ENCODE measurements around the gene PGAM5.

The PGAM5 gene

DNA sequence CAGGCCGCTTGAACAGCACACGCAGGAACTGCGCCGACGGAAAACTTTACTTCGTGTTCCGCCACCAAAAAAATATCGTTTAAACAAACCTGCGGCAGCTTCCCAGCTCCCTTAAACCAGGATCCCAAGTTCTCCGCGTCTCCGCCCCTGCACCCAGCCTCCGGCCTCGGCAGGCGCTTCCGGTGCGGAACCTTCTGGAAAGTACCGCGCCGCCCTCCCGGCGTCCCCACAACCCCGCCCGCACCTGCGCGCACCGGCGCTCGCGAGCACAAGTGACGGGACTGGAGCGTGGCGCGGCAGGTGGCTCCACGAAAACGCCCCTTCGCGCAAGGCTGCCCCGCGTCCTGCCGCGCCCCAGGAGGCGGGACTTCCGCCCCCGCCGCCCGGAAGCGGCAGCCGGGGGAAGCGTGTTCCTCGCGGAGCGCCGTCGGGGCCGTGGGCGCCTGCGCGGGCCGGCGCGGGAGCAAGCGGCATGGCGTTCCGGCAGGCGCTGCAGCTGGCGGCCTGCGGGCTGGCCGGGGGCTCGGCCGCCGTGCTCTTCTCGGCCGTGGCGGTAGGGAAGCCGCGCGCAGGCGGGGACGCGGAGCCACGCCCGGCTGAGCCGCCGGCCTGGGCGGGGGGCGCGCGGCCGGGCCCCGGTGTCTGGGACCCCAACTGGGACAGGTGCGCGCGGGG, at the start of gene PGAM5:
Gene PGAM5, plus strand, starts transcription at position 438 of the 675 bp plus-strand sequence. Its CDS starts 35 bp downstream, at position 473.
- Histone ChIP-seq H3K4me3 (ENCODE audit: low read length) (peak within 1 kb of the TSS; percentile 98), H3K9ac (ENCODE audit: low read length) (peak within 1 kb of the TSS; percentile 93), H3K27me3 (replicated peaks; ENCODE audit: control insufficient read depth, insufficient read depth, low read length) (no peaks in the 10 kb centered on the region), H3K36me3 (ENCODE audit: control insufficient read depth, insufficient read depth, low read length, severe bottlenecking) (peaks cover 6% of the 10 kb centered on the region), H3K9me3 (ENCODE audit: control insufficient read depth, low read length) (no peaks in the 10 kb centered on the region), H3K4me1 (ENCODE audit: control insufficient read depth, insufficient read depth, low read length) (peaks cover 16% of the 10 kb centered on the region)
- peak; percentile 93 for DNase-seq (ENCODE audit: low read depth)

DNA sequence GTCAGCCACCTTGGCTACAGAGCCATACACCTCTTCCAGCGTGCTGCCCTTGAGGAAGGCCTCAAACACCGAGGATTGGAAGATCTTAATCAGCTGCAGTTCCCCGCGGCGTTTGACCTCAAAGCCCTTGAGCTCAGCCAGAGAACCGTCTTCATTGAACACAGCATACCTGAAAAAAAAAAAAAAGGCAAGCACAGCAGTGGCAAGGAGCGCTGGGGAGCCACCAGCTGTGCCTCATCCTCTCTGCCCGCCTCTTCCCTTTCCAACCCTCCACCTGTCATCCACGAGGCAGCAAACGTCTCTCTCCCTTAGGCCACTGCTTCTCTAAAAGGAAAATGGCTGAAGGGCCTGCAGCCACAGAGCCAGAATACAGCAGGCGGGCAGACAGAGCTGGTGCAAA, 49.6 kb upstream of the PGAM5 start:
- no peak for DNase-seq (ENCODE audit: low read depth)
- H3K9ac ChIP-seq (ENCODE audit: low read length) = no peak overlapping the region

DNA sequence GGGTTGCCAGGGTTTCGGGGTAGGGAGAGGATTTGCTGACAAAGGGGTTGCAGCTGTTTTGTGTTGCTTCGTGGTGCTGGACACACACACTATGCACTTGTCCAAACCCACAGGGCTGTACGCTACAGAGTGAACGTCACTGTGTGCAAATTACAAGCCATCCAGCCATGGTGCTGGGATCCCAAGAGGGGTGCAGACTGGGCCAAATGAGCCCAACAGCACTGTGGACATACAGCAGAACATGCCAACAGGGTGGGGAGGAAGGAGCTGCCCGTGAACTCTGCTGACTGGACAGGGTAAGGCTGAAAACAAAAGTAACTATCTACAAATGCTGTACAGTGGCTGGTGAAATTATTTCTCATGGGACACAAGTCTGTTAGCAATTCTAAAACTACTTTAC, 48.7 kb upstream of the PGAM5 start:
- H3K9ac ChIP-seq (ENCODE audit: low read length) = no peak overlapping the region
- H3K9me3 ChIP-seq (ENCODE audit: control insufficient read depth, low read length) = no peaks in the 10 kb centered on the region
- peaks cover 79% of the 10 kb centered on the region for H3K36me3 ChIP-seq (ENCODE audit: control insufficient read depth, insufficient read depth, low read length, severe bottlenecking)
- no peak overlapping the region for H3K4me3 ChIP-seq (ENCODE audit: low read length)
- DNase-seq (ENCODE audit: low read depth) = no peak
- H3K27me3 ChIP-seq (replicated peaks; ENCODE audit: control insufficient read depth, insufficient read depth, low read length) = no peaks in the 10 kb centered on the region
- peaks cover 18% of the 10 kb centered on the region for H3K4me1 ChIP-seq (ENCODE audit: control insufficient read depth, insufficient read depth, low read length)

More for the DNA sequence above, 49.6 kb upstream of the PGAM5 start:
- Histone ChIP-seq H3K4me1 (ENCODE audit: control insufficient read depth, insufficient read depth, low read length) (peaks cover 18% of the 10 kb centered on the region), H3K4me3 (ENCODE audit: low read length) (no peak overlapping the region), H3K27me3 (replicated peaks; ENCODE audit: control insufficient read depth, insufficient read depth, low read length) (no peaks in the 10 kb centered on the region), H3K36me3 (ENCODE audit: control insufficient read depth, insufficient read depth, low read length, severe bottlenecking) (peaks cover 75% of the 10 kb centered on the region), H3K9me3 (ENCODE audit: control insufficient read depth, low read length) (no peaks in the 10 kb centered on the region)

DNA sequence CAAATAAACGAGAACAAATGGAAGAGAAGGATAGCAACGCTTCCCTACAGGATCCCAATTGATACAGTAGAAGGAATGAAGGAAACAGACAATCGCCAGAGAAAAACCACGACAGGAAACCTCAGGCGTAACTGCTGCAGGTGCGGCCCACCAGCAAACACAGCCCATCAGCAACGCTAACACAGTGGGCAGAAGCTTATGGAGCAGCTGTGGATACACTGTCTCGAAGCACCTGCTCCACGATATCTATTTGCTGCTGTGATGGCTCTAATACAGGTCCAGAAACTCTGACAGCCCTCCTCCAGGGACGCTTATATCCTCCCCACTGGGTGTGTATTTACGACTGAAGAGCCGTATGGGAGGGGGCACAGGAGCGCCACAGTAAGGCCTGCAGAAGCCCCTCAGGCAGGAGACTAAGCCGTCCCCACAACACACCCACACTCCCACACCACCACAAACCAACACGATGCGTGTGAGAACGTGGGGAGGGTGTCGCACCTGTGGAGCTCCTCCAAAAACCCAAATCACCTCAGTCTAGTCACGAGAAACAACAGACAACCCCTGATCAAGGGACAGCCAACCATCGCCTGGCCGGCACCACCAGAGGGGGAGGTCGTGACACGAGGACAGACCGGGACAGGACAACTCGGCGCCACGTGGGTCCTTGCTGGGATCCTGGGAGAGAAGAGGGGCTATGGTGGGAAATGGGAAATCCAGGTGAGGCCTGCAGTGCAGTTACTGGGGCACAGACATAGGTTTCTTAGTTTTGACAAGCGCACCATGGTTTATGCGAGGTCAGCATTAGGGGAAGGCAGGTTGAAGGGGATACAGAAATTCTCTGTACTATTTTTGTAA, 47.5 kb upstream of the PGAM5 start:
- H3K36me3 ChIP-seq (ENCODE audit: control insufficient read depth, insufficient read depth, low read length, severe bottlenecking) = peaks cover 77% of the 10 kb centered on the region
- no peaks in the 10 kb centered on the region for H3K9me3 ChIP-seq (ENCODE audit: control insufficient read depth, low read length)
- no peak for DNase-seq (ENCODE audit: low read depth)
- peaks cover 10% of the 10 kb centered on the region for H3K4me1 ChIP-seq (ENCODE audit: control insufficient read depth, insufficient read depth, low read length)
- no peaks in the 10 kb centered on the region for H3K27me3 ChIP-seq (replicated peaks; ENCODE audit: control insufficient read depth, insufficient read depth, low read length)
- no peak overlapping the region for H3K4me3 ChIP-seq (ENCODE audit: low read length)
- H3K9ac ChIP-seq (ENCODE audit: low read length) = no peak overlapping the region

DNA sequence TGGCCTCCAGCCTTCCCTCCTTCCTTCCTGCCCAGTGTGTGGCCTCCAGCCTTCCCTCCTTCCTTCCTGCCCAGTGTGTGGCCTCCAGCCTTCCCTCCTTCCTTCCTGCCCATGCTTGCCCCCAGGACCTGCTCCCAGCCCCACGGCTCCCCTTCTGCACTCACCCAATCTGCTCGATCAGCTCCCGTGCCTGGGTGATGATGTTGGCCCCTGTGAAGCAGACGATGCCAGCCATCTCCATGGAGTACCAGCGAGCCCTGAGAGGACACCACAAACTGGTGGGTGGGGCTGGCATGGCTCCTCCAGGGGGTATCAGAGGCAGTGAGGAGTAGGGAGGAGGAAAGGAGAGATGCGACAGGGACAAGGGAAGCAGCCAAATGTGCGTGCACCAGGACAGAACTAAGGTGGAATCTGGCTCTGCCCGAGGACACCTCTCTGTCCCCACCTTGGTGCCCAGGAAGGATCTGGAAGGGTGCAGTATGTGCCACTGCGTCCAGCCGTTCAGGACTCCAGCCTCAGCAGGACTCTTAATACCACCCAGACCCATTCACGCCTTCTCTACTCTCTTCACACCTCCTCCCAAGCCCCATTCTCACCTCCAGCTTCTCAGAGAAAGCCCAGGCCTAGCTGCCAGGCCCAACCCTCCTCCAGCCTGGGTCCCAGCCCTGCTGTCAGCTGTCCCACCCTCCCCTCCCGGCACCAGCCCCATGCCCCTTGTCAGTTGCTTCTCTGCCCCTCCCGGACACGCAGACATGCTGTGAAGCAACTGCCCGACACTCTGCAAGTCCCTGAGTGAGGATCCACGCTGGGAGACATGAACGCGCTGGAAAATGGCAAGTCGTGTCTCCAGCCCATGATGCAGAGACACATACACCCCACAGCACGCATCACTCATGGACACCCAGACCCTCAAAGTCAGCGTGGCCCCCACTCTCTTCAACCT, 46.2 kb upstream of the PGAM5 start:
- Histone ChIP-seq H3K4me3 (ENCODE audit: low read length) (no peak overlapping the region), H3K36me3 (ENCODE audit: control insufficient read depth, insufficient read depth, low read length, severe bottlenecking) (peaks cover 75% of the 10 kb centered on the region)
- no peak for DNase-seq (ENCODE audit: low read depth)

DNA sequence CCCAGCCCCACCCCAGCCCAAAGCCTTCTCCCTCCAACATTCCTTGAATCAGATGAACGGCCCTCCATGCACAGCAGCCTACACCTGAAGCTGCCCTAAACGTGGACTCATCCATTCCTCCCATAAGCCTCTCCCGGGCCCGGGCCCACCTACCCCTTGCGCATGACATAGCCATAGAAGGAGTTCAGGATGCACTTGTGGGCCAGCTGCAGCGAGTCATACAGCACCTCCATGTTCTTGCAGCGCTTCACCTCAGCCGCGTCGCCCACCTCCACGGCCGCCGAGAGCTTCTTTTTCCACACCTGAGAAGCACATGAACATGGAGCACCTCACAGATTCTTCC, 45.5 kb upstream of the PGAM5 start:
- no peak for DNase-seq (ENCODE audit: low read depth)
- Histone ChIP-seq H3K4me1 (ENCODE audit: control insufficient read depth, insufficient read depth, low read length) (peaks cover 10% of the 10 kb centered on the region), H3K9me3 (ENCODE audit: control insufficient read depth, low read length) (no peaks in the 10 kb centered on the region), H3K9ac (ENCODE audit: low read length) (no peak overlapping the region), H3K27me3 (replicated peaks; ENCODE audit: control insufficient read depth, insufficient read depth, low read length) (no peaks in the 10 kb centered on the region), H3K4me3 (ENCODE audit: low read length) (no peak overlapping the region), H3K36me3 (ENCODE audit: control insufficient read depth, insufficient read depth, low read length, severe bottlenecking) (peaks cover 71% of the 10 kb centered on the region)

More for the DNA sequence above, 46.2 kb upstream of the PGAM5 start:
- Histone ChIP-seq H3K9ac (ENCODE audit: low read length) (no peak overlapping the region), H3K27me3 (replicated peaks; ENCODE audit: control insufficient read depth, insufficient read depth, low read length) (no peaks in the 10 kb centered on the region), H3K9me3 (ENCODE audit: control insufficient read depth, low read length) (no peaks in the 10 kb centered on the region), H3K4me1 (ENCODE audit: control insufficient read depth, insufficient read depth, low read length) (peaks cover 10% of the 10 kb centered on the region)

DNA sequence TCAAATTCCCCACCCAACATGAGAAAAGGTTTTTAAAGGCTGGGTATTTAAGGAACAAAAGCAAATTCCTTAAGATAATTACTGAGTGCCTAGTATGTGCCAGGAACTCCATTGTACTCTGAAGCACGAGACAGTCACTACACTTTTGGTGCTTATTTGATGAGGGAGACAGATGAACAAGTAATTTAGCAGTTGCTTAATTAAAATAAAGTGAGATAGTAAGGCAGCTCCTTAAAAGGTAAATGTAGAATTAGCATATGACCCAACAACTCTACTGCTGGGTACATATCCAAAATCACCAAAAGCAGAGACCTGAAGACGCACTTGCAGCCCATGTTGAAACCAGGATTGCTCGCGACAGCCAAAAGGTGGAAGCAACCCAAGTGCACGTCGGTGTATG, 44.8 kb upstream of the PGAM5 start:
- Histone ChIP-seq H3K9me3 (ENCODE audit: control insufficient read depth, low read length) (no peaks in the 10 kb centered on the region), H3K9ac (ENCODE audit: low read length) (no peak overlapping the region), H3K4me3 (ENCODE audit: low read length) (no peak overlapping the region), H3K27me3 (replicated peaks; ENCODE audit: control insufficient read depth, insufficient read depth, low read length) (no peaks in the 10 kb centered on the region), H3K4me1 (ENCODE audit: control insufficient read depth, insufficient read depth, low read length) (peaks cover 10% of the 10 kb centered on the region), H3K36me3 (ENCODE audit: control insufficient read depth, insufficient read depth, low read length, severe bottlenecking) (peaks cover 67% of the 10 kb centered on the region)
- DNase-seq (ENCODE audit: low read depth) = no peak

DNA sequence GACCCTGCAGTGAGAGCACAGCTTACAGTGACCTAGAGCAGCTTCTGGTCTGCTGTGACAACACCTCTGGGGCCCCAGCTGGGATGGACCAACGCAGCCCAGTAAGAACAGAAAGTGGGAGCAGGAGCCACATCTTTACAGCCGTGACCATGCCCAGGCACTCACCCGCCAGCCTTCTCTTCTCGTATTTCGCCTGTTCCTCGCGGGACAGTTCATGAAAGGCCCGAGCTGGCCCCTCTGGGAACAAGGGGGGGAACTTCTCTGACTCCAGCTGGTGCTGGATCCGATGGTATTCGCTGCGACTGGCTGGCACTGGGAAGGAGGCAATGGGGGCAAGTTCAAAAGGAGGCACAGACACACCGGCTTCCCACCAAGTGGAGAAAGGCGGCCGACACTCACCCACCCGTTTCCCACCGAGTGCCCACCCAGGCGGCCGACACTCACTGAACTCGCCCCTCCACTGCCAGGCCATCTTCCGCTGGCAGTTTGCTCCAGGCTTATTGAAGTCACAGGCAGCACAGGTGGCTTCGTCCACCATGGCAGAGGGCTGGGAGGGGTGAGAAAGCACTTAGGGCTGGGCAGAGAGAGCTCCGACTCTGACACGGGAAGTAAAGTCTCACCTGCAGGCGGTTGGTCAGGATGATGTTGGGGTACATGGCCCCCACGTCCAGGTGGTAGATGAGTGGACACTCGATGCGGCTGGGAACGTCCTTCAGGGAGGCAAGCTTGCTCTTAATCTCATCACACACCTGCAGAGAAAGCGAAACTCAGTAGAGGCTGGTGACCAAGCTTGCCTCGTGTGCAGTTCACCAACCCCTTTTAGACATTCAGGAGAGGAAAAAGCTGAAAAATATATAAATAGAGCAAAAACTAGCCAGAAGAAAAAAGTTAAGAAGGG, 42.2 kb upstream of the PGAM5 start:
- no peaks in the 10 kb centered on the region for H3K9me3 ChIP-seq (ENCODE audit: control insufficient read depth, low read length)
- H3K4me3 ChIP-seq (ENCODE audit: low read length) = no peak overlapping the region
- H3K9ac ChIP-seq (ENCODE audit: low read length) = no peak overlapping the region
- H3K27me3 ChIP-seq (replicated peaks; ENCODE audit: control insufficient read depth, insufficient read depth, low read length) = no peaks in the 10 kb centered on the region
- H3K36me3 ChIP-seq (ENCODE audit: control insufficient read depth, insufficient read depth, low read length, severe bottlenecking) = peaks cover 70% of the 10 kb centered on the region
- no peaks in the 10 kb centered on the region for H3K4me1 ChIP-seq (ENCODE audit: control insufficient read depth, insufficient read depth, low read length)
- no peak for DNase-seq (ENCODE audit: low read depth)

DNA sequence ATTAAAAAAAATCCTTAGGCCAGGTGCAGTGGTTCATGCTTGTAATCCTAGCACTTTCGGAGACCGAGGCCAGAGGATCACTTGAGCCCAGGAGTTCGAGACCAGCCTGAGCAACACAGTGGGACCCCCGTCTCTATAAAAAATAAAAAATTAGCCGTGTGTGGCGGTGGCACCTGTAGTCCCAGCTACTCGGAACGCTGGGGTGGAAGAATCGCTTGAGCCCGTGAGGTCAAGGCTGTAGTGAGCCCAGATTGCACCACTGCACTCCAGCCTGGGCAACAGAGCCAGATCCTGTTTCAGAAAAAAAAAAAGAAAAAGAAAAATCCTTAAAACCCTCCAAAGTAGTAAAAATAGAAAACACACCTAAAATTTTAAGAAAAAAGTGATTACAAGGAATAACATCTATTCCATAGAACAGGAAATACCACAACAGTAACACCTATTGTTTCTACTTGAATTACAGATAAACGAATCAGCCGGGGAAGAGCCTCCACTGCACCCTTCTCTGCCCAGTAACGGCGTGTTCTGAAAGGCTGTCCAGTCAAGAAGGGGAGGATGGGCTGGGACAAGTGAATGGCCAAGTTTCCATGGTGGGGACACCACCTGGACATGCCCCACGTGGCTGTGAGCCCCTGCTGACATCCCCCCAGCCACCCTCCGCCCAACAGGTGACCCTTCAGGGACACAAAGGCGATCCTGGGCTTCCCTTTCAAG, 41.3 kb upstream of the PGAM5 start:
- Histone ChIP-seq H3K4me1 (ENCODE audit: control insufficient read depth, insufficient read depth, low read length) (no peaks in the 10 kb centered on the region), H3K4me3 (ENCODE audit: low read length) (no peak overlapping the region), H3K9me3 (ENCODE audit: control insufficient read depth, low read length) (no peaks in the 10 kb centered on the region), H3K27me3 (replicated peaks; ENCODE audit: control insufficient read depth, insufficient read depth, low read length) (no peaks in the 10 kb centered on the region), H3K36me3 (ENCODE audit: control insufficient read depth, insufficient read depth, low read length, severe bottlenecking) (peaks cover 62% of the 10 kb centered on the region), H3K9ac (ENCODE audit: low read length) (no peak overlapping the region)
- DNase-seq (ENCODE audit: low read depth) = no peak

DNA sequence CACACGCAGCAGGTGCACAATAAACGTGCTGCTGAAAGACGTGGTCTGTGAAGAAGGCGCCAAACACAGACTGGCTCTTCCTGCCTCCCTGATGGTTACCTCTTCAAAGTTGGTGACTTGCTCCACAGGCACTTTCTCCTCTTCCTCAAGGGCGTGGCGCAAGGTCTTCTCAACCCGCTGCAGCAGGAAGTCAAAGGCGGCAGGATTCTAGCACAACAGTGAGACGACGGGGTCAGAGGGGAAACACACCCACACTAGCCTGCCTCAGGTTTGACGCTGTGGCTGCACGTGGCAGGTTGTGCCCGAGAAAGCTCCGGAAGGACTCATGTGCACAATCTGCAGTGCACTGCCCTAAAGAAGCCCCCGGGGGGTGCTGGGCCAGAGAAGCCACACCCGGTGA, 38.5 kb upstream of the PGAM5 start:
- Histone ChIP-seq H3K4me1 (ENCODE audit: control insufficient read depth, insufficient read depth, low read length) (no peaks in the 10 kb centered on the region), H3K9me3 (ENCODE audit: control insufficient read depth, low read length) (no peaks in the 10 kb centered on the region), H3K36me3 (ENCODE audit: control insufficient read depth, insufficient read depth, low read length, severe bottlenecking) (peaks cover 62% of the 10 kb centered on the region), H3K4me3 (ENCODE audit: low read length) (no peak overlapping the region), H3K27me3 (replicated peaks; ENCODE audit: control insufficient read depth, insufficient read depth, low read length) (no peaks in the 10 kb centered on the region), H3K9ac (ENCODE audit: low read length) (no peak overlapping the region)
- DNase-seq (ENCODE audit: low read depth) = no peak
